ENCODE data around the gene WDR62. TPM values are rescaled to one million over a fixed set of nuclear protein-coding genes. Genes with fewer than 3 reads are reported as not detected.

WDR62 gene
- total RNA-seq, 1 donor from 2014 or later: 35.3 TPM

- peak overlapping the region; percentile 11 for H3K4me3 Mint-ChIP-seq
- H3K36me3 Mint-ChIP-seq (ENCODE audit: low read depth): peaks cover 10% of the 10 kb centered on the region
- TF ChIP-seq CTCF (conservative IDR thresholded peaks at IDR 0.05): no peak
- peak overlapping the region; percentile 98 for H3K27ac Mint-ChIP-seq (ENCODE audit: unreplicated experiment)
- H3K9me3 Mint-ChIP-seq: no peaks in the 10 kb centered on the region
- no peaks in the 10 kb centered on the region for H3K27me3 Mint-ChIP-seq (ENCODE audit: low read depth)
- DNase-seq (ENCODE audit: low read depth, low spot score): no peak
- H3K4me1 Mint-ChIP-seq: peaks cover 10% of the 10 kb centered on the region
Observed at GRCh38 chr19:36097036-36097435, 42.3 kb downstream of the WDR62 start.

GRCh38 chr19:36099166-36099785 lies 44.6 kb downstream of the WDR62 start:
- no peak for TF ChIP-seq CTCF (conservative IDR thresholded peaks at IDR 0.05)
- no peak overlapping the region for H3K4me3 Mint-ChIP-seq
- peaks cover 10% of the 10 kb centered on the region for H3K4me1 Mint-ChIP-seq
- no peak overlapping the region for H3K27ac Mint-ChIP-seq (ENCODE audit: unreplicated experiment)
- no peaks in the 10 kb centered on the region for H3K27me3 Mint-ChIP-seq (ENCODE audit: low read depth)
- H3K9me3 Mint-ChIP-seq: no peaks in the 10 kb centered on the region
- no peak for DNase-seq (ENCODE audit: low read depth, low spot score)
- peaks cover 8% of the 10 kb centered on the region for H3K36me3 Mint-ChIP-seq (ENCODE audit: low read depth)

- no peak for DNase-seq (ENCODE audit: low read depth, low spot score)
- Mint-ChIP-seq H3K27me3 (ENCODE audit: low read depth) (no peaks in the 10 kb centered on the region), H3K9me3 (no peaks in the 10 kb centered on the region), H3K4me3 (no peak overlapping the region), H3K4me1 (peaks cover 10% of the 10 kb centered on the region), H3K27ac (ENCODE audit: unreplicated experiment) (no peak overlapping the region), H3K36me3 (ENCODE audit: low read depth) (peaks cover 8% of the 10 kb centered on the region)
- no peak for TF ChIP-seq CTCF (conservative IDR thresholded peaks at IDR 0.05)
Observed at GRCh38 chr19:36100476-36100875, 45.8 kb downstream of the WDR62 start.

- Mint-ChIP-seq H3K36me3 (ENCODE audit: low read depth) (peaks cover 6% of the 10 kb centered on the region), H3K4me1 (peaks cover 7% of the 10 kb centered on the region), H3K4me3 (no peak overlapping the region), H3K9me3 (no peaks in the 10 kb centered on the region), H3K27ac (ENCODE audit: unreplicated experiment) (no peak overlapping the region), H3K27me3 (ENCODE audit: low read depth) (no peaks in the 10 kb centered on the region)
- DNase-seq (ENCODE audit: low read depth, low spot score): no peak
- TF ChIP-seq CTCF (conservative IDR thresholded peaks at IDR 0.05): no peak
Observed at GRCh38 chr19:36101550-36102327, 47.0 kb downstream of the WDR62 start.

- Mint-ChIP-seq H3K27me3 (ENCODE audit: low read depth) (no peaks in the 10 kb centered on the region), H3K36me3 (ENCODE audit: low read depth) (peaks cover 3% of the 10 kb centered on the region), H3K27ac (ENCODE audit: unreplicated experiment) (no peak overlapping the region), H3K9me3 (no peaks in the 10 kb centered on the region), H3K4me3 (no peak overlapping the region), H3K4me1 (no peaks in the 10 kb centered on the region)
- no peak for DNase-seq (ENCODE audit: low read depth, low spot score)
- TF ChIP-seq CTCF (conservative IDR thresholded peaks at IDR 0.05): no peak
Observed at GRCh38 chr19:36103040-36103626, 48.4 kb downstream of the WDR62 start.

Data from neural crest cell (in vitro differentiated cells).